GM18870 (cell line): ENCODE data around the gene RCAN2.
"Not testable (repeated sequence)": the region's sequence is repeated elsewhere in the genome, so short reads cannot be mapped to it uniquely, and the experiment has no call there.

Source experiments
- ATAC-seq: cut with Tn5 transposase; IDR thresholded peaks from one replicate; pipeline ENCODE4 v1.9.1; 2021; ENCODE audit warnings: moderate library complexity; ENCODE audit not compliant: unreplicated experiment

Gene RCAN2

GRCh38 chr6:46440641-46441040, 50.6 kb downstream of the RCAN2 start:
- no peak for ATAC-seq

GRCh38 chr6:46440141-46440540, 51.1 kb downstream of the RCAN2 start:
- ATAC-seq: no peak

DNA sequence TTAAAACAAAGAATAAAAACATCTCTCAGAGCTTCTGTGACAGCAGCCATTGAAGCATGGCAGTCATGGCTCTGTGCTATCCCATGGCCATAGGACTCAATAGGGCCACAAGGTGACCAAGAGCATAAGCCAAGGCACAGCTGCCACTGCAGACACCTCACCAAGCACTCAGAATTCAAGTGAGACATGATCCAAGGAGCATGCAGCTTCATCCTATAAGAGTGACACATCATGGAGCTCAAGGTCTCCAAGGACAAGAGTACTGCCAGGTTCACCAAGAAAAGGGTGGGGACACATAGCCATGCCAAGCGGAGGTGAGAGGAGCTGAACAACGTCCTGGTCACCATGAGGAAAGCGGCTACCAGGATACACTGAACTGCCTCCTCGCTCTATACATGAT, 53.0 kb downstream of the RCAN2 start:
- ATAC-seq: no peak

DNA sequence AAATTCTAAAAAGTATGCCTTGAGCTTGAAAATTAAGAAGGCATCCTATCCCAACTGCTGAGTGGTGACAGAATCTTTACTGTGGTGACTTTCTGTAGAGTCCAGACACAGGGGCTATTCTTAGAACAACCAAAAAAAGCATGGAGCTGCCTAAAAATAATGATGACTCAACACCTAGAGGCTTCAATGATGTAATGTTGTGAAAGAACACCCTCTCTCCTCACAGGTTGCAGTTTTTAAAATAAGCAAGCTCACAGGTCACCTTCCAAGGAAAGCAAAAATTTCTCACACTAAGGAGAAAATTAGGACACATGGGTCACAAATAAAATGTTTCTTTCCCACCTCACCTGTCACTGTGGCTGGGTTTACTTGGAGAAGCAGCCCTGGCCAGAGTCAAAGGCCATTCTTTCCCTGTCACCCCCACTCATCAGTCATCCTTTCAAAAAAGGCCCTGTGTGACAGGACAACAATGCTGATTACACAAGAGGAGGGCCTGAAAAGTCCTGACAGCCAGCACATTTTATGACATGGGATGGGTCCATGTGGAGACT, 53.5 kb downstream of the RCAN2 start:
- ATAC-seq: no peak

DNA sequence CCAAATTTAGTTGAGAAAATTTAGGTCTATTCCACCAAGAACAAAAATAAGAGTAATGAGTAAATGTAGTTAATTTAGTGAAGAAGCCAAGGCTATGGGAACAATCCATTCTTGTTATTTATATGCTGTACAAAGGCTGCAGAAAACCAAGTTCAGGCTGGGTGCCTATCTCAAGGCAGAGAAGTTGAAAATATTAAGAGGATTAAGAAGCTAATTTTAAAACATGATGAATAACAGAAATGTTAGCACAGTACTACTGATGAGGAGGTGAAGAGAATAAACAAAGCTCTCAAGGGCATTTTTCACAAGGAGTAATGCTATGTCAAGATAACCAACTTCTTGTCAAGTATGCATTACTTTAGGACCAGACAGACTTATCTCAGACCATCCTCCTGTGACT, 68.6 kb downstream of the RCAN2 start:
- ATAC-seq: no peak

DNA sequence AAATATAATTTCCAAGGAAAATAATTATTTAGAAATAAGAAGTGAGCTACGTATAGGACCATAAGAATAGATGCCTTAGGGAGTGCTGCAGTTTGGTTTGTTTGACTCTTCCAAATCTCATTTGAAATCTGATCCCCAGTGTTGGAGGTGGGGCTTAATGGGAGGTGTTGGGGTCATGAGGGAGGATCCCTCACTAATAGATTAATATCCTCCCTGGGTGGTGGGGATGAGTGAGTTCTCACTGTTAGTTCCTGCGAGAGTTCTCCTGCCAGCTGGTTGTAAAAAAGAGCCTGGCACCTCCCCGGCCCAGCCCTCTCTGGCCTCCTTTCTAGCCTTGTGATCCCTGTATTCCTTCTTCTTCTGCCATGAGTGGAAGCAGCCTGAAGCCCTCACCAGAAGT, 69.3 kb downstream of the RCAN2 start:
- ATAC-seq: no peak

DNA sequence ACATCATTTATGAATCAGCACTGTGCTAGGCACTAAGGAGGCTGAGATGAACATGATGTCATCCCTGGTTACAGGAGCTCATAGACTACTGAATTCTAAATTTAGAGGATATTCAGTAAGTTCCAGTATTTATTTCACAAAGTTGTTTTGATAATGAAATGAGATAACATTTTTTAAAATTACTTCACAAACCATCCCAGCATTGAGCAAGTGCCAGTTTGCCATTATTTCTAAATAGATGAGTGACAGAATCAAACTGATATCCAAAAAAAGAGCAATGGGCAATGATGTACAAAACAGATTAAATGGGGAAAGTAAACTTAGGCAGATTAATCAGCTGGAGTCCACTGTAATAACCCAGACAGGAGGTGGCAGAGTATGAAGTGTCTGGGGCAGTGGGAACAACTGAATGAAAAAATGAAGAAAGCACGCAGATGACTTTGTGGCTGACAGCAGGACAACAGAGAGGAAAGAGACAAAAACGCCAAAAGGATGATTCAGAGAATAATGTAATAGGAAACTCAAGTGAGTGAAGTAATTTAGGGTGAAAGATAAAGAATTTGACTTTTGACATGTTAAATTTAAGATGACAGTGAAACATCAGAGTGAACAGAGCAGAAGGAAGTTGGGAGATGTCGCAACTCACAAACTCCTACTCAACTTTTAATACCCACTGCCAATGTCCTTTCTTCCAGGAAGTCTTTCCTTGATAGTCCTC, 70.2 kb downstream of the RCAN2 start:
- ATAC-seq: no peak

GRCh38 chr6:46419576-46420002, 71.7 kb downstream of the RCAN2 start:
- no peak for ATAC-seq

DNA sequence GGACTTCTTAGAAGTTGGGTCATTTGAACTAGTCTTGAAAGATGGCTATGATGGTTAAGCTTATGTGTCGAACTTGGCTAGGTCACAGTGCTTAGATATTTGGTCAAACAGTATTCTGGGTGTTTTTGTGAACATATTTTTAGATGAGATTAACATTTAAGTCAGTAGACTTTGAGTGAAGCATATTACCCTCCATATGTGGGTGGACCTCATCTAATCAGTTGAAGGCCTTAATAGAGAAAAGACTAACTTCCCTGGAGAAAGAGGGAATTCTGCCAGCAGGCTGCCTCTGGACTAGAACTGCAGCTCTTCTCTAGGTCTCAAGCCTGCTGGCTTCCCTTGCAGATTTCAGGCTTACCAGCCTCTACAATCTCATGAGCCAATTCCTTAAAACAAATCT, 76.9 kb downstream of the RCAN2 start:
- no peak for ATAC-seq

- ATAC-seq: no peak
Observed at GRCh38 chr6:46412662-46413061, 78.6 kb downstream of the RCAN2 start.

GRCh38 chr6:46411456-46412197, 79.6 kb downstream of the RCAN2 start:
- no peak for ATAC-seq

GRCh38 chr6:46410334-46410953, 80.8 kb downstream of the RCAN2 start:
- ATAC-seq: no peak

DNA sequence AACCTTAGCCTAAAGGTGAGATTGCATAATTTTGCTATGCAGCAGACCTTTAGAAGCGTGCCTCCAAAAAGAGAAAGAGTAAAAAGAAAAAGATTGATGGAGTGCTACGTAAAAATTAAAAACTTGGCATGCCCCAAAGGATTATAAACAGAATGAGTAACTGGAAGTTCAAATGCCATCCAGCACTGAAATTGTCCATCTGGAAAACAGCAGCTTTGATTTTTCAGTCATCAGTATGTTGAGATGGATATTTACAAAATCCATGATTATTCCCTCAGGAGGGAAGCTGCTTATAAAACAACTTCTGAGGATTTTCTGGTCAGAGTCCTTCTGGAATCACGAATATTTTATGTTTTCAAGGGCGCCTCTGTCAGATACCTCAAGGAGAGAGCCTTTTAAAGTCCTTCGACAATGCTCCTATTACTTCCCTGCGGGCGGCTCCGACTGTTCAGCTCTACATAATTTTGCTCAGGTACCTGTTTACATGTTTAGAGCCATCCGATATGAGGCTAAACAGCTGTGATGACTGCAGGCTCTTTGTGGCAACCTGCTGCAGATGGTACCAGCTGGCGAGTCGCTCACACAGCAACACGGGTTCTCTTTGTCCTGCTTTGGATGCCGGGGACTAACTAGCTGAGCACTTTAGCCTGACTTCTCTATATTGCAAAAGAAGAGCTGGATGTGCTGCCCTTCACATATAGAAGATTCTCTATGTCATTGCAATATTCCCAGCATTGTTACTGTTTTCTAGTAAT, 83.3 kb downstream of the RCAN2 start:
- no peak for ATAC-seq

- ATAC-seq: no peak
Observed at GRCh38 chr6:46407246-46407645, 84.0 kb downstream of the RCAN2 start.

GRCh38 chr6:46405620-46406180, 85.5 kb downstream of the RCAN2 start:
- ATAC-seq: not testable (repeated sequence)

- no peak for ATAC-seq
Observed at GRCh38 chr6:46400898-46401297, 90.4 kb downstream of the RCAN2 start.

DNA sequence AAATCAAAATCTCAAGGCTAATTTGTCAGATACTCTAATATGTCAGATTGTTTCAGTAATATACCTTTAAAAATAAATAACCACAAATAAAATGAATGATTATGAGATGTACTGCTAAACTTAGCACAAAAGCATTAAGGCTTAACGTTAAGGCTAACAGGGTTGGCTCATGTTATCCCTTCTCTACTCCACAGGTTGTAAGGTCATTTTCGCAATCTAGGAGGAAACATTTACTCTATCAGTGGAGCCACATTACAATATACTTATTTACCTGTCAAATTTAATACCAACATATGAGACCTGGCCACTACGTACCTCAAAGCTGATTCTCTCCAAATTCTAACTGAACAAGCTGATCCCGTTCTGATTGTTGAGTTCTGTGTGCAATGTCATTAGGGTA, 95.7 kb downstream of the RCAN2 start:
- ATAC-seq: no peak

- no peak for ATAC-seq
Observed at GRCh38 chr6:46393940-46394337, 97.3 kb downstream of the RCAN2 start.

GRCh38 chr6:46393161-46393939, 97.9 kb downstream of the RCAN2 start:
- no peak for ATAC-seq

DNA sequence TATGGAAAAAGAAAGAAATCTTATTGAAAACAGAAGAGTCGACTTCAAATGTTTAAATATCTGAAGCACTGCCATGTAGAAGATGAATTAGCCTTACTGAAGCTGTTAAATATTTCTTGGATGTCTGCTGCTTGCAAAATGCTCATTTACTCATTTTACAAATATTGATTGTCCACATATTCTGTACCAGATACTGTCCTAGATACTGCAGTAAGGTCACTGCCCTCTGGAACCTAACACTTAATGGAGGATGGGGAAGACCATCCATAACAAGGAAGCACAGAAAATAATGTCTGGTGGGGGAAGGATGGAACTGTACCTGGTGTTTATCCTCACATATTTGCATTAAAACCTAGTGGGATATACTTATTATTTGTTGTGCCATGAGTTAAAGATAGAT, 99.0 kb downstream of the RCAN2 start:
- no peak for ATAC-seq
